ENCODE data around the gene PTGIS.
A peak's percentile ranks its signal among the peaks of the same experiment; 100 is the strongest.

Gene PTGIS

DNA sequence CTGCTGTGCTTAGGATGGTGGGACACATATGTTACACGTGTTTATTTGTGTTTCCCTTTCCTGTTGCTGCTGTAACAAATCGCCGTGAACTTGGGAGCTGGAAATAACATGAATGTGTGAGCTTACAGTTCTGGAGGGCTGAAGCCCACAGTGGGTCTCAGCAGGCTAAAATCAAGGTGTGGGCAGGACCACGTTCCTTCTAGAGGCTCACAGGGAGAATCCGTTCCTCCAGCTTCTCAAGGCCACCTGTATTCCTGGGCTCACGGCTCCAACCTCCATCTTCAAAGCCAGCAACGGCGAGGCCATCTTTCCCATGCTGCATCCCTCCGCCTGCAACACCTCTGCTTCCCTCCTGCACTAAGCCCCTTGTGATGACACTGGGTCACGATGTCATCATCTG, 27.4 kb upstream of the PTGIS start:
- no peak for DNase-seq

- DNase-seq, result no peak
Measured at GRCh38 chr20:49594931-49595315, 27.0 kb upstream of the PTGIS start.

DNA sequence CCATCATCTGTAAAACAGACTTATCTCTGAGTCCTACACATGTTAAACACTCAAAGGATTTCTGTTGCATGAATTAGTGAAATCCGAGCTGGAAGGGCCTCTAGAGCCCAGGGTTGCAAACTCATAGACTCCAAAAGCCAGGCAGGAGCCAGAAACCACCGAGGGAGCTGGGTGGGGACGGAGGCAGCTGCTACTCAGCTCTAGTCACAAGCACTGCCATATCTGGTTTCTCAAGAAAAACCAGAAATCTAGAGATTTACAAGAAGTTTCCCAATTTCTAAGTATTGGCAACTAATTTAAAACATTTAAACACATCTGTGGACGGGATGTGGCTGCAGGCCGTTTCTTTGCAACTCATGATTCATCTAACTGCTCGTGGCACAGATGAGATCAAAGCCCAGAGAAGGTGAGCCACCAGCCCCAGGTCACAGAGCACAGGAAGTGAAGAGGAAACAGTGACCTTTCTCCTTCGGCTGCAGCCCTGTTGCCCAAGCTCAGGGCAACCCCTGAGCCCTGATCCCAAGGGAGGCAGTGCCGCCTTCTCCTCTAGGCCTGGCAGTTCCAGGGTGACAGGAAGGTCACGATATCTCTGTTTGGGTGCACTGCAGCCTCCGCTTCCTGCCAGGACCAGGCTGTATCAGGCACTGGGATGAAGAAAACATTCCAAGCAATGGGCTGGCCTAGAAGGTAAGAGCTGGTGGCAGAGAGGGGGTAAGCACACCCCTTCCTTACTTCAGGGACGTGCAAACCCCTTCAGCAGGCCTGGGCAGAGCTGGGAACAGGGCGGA, 26.4 kb upstream of the PTGIS start:
- DNase-seq, result peak; percentile 84

- no peak for DNase-seq
Measured at GRCh38 chr20:49593466-49594142, 25.7 kb upstream of the PTGIS start.

GRCh38 chr20:49592120-49592519, 24.2 kb upstream of the PTGIS start:
- no peak for DNase-seq

DNA sequence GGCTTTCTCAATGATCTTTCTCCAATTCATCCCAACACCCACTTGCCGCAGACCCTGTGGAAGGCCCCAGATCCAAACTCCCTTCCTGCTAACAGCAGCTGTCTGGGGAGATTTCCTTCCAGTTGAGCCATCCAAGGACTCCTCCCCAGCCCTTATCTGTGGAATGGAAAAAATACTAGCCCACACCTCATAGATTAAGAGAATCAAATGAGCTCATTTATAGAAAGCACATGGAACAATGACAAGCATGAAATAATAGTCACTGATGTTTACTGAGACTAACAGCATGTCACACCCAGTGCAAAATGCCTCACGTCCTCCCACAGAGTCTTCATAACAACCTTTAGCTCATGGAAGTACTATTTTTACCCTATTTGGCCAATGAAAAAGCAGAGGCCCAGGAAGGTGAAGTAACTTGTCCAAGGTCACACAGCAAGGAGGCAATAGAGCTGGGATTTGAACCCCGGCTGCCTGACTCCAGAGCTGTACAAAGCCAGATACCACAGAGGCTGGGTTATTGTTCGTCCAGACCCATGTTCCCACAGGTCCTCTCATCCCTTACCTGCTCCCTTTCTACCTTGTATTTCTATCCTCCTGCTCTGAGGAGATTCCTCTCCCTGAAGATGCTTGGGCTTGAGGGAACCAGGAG, 23.4 kb upstream of the PTGIS start:
- no peak for DNase-seq

GRCh38 chr20:49590163-49591017, 22.5 kb upstream of the PTGIS start:
- DNase-seq, result no peak

- no peak for DNase-seq
Measured at GRCh38 chr20:49589747-49590146, 21.8 kb upstream of the PTGIS start.

GRCh38 chr20:49587111-49587570, 19.2 kb upstream of the PTGIS start:
- DNase-seq, result peak; percentile 57

DNA sequence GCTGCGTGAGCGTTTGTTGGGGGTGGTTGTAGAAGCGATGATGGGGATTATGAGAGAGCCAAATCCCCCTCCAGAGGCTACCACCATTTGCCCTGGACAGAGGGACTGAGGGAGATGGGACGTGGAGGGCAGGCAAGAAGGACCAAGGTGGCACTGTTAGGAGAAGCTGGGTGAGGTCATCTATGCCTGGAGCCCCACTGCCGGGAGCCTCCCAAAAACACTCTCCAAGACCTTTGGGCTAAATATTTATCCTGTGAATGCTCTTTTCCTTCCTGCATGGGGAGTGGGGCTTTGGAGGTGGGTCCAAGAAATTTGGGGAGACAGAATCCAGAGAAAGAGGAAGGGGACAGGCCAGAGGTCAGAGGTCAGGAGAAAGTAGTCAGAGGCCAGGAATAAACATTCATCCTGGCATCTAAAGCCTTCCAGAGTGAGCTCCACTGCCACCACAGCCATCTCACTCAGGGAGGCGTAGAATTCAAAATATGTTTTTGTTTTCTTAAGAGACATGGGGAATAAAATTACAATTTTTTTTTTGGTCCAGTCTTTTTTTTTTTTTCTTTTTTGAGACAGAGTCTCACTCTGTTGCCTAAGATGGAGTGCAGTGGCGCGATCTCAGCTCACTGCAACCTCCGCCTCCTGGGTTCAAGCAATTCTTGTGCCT, 17.8 kb upstream of the PTGIS start:
- no peak for DNase-seq

- DNase-seq, result no peak
Measured at GRCh38 chr20:49584418-49585382, 16.8 kb upstream of the PTGIS start.

GRCh38 chr20:49583669-49584417, 15.9 kb upstream of the PTGIS start:
- peak; percentile 71 for DNase-seq

GRCh38 chr20:49583343-49583668, 15.4 kb upstream of the PTGIS start:
- DNase-seq, result no peak

DNA sequence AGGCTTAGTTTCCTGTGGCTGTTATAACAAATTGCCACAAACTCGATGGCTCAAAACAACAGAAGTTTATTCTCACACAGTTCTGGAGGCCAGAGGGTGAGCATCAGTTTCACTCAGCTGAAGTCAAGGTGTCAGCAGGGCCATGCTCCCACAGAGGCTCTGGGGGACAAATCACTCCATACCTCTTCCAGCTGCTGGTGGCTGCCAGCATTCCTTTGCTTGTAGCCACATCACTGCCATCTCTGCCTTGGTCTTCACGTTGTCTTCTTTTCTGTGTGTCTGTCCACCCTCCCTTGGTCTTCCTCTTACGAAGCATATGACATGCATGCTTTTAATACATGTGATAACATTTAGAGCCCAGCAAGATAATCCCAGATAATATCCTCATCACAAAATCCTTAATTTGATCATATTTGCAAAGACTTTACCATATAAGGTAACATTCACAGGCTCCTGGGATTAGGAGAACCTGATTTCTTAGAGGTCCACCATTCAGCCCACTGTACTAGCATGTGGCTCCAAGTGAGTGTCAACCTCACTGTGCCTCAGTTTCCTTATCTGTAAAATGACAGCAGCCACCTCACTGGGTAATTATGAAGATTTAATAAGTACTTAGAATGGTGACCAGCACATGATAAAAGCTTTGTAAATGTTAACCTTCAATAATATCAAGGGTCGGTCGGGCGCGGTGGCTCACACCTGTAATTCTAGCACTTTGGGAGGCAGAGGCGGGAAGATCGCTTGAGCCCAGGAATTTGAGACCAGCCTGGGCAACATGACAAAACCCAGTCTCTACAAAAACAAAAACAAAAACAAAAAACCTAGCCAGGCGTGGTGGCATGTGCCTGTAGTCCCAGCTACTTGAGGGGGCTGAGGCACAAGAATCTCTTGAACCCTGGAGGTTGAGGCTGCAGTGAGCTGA, 14.7 kb upstream of the PTGIS start:
- no peak for DNase-seq

GRCh38 chr20:49581482-49581881, 13.5 kb upstream of the PTGIS start:
- no peak for DNase-seq

DNA sequence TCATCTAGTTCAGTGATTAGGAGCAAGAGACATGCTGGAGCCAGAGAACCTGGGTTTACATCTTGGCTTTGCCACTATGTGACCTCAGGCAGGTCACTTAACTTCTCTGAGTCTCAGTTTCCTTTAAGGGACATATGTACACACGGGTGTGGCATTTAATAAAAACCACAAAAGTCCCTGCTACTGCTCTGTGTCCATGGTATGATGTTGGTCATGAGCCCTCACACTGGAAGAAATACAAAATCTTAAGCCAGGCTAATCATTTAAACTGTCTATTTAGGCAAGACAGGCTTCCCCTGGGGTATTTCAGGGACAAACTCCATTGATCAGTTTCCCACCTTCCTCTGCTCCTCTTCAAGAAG, 12.9 kb upstream of the PTGIS start:
- DNase-seq, result no peak

GRCh38 chr20:49579874-49580812, 12.2 kb upstream of the PTGIS start:
- DNase-seq, result no peak

DNA sequence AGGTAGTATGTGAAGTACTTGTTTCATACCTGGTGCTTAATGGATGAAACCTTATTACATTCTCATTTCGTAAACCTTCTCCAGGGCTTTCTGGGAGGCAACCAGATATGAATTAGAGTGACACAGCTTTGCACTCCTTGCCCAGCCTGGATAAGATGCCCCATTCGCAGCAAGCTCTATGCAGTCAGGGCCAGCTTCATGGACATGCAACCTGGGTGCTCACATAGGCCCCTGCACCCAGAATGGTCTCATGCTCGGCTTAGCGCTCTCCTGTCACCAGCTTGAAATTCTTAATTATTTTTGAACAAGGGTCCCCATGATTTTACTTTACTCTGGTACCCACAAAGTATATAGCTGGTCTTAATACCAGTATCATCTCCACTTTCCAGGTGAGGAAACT, 11.3 kb upstream of the PTGIS start:
- DNase-seq, result no peak

All from HCEC 1CT (cell line).